NAMALWA (cell line): Measurements from ENCODE around the gene HBS1L.

Experiments
- DNase-seq: peaks from one replicate; pipeline ENCODE4 v3.0.0-alpha.2; 2015; ENCODE audit warnings: low spot score

The HBS1L gene

DNA sequence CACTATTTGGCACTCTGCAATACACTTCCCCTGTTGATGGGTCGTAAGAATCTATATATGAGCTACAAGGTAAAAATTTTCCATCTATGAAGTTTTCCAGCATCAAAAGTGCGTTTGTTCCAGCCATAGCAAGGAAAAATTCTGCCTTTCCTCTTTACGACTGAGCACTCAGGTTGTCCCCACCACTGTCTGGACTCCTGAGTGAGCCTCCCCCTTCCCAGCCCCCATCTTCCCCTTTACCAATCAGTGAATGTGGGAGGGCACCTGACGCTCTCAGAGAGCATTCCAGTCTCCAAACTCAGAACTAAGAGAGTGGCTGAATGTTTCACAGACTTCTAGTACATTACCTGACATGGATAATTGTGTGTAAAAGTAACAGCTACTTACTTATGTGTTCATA lies 104.7 kb downstream of the HBS1L start, which contains the start of gene ALDH8A1:
Gene ALDH8A1, minus strand, starts transcription at position 175 of the 400 bp plus-strand sequence. Its CDS starts 48 bp downstream, at position 127.
- no peak for DNase-seq

DNA sequence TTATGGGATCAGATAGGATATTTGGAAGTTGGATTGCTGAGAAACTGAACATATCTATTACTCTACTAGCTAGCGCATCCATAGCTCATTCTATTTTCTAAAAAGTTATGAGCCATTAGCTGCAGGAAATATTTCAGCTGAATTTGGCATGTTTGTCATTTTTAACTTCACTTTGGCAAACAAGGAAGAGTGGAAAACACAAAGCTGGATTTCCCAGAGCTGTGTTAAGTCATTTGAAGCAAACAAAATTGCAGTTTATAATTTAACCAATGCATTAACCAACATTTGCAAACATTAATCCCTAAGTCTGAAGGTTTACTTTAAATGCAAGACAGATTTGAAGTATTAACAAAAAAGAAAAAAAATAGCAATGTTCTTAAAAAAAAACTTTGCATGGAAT lies 105.9 kb downstream of the HBS1L start:
- no peak for DNase-seq

DNA sequence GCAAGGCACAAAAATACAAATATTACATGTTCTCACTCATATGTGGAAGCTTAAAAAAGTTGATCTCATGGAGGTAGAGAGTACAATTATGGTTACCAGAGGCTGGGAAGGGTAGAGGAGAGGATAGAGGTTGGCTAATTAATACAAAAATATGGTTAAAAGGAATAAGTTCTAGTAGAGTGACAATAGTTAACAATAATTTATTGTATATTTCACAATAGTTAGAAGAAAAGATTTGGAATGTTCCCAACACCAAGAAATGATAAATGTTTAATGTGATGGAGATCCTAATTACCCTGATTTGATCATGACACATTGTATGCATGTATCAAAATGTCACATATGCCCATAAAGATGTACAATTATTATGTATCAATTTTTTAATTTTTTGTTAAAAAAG lies 106.5 kb downstream of the HBS1L start:
- no peak for DNase-seq

DNA sequence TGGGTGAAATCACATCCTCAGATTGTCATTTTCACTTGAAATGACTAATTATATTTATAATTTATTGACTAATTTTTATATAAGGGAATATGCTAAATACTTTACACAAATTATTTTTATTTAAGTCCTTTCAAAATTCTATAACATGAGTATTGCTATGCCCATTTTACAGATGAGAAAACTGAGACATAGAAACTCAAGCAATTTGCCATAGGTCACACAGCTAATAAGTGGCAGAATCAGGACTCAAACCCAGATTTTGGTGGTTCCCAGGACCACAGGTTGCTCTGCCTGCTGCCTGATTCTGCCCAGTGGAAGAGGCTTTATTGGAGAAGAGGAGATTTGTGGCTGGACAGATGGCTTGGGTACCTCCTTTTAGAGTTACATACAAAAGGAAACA lies 109.6 kb downstream of the HBS1L start:
- no peak for DNase-seq

DNA sequence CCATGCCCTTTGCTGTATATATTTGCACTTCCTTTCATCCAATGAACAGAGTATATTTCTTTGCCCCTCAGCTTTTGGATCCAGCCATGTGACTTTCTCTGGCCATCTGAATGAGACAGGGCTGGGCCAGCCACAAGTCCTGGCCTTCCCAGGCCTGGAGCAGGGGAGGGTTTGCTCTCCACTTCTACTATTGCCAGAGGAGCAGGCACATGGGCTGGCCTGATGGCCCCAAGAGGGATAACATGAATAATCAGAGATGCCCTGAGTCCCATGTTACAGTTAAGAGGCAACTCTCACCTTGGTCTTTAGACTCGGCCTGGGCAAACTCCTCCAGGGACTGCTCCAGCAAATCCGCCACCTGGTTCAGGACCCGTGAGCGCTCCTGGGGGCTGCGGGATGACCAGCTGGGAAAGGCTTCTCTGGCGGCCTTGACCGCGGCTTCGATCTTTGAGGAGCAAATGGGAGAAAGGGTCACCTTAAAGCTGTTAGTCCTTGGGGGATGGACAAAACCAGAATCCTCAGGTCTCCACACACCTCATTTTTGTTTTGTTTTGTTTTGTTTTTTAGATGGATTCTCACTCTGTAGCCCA lies 111.0 kb downstream of the HBS1L start:
- no peak for DNase-seq

DNA sequence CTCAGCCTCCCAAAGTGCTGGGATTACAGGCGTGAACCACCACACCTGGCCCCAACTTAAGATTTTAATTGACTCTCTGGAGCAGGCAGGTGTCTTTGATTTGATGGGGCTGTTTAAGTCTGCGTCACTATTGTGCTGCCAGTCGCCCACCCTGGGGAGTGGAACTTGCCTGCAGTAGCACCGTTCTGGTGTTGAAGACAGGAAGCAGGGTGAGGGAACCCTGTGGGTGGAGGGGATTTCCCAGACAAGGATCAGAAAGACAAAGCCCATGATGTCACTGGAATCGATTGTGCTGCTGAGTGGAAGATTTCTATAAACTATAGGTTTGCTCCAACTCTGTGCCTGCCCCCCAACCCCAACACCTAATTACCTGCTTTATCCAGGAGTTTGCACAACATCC lies 115.7 kb downstream of the HBS1L start:
- DNase-seq: no peak

DNA sequence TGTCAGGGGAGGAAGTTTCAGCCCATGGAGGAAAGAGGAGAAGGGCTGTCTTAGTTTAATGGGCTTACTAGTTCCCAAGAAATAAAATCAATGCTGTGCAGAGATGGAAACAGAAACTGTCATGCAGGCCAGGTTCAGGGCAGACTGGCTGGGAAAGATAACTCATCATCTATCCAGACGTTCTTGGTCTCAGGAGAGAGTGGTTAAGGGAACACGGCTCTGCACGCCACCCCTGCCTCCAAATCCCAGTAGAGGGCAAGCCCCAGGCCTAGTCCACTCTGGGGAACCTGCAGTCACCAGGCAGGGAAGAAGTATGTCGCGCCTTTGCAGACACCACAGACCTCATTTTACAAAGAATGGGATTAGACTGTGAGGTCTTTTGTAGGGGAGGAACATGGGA lies 117.2 kb downstream of the HBS1L start:
- no peak for DNase-seq

DNA sequence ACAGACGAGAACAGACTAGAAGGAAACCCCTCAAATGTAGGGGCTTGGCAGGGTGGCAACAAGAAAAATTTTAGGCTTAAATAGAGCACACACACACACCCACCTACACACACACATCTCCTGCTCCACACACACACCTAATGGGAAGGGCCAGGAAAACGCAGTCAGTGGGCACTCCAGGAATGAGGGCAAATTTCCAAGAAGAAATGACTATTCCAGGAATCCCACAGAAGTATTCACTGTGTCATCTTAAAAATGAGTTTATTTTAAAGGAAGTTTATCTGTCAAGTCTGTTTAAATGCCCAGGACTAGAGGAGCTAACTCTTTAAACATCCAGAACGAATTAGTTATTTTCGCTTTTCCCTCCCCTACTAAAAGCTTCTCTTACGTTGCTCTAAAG lies 117.7 kb downstream of the HBS1L start:
- no peak for DNase-seq

DNA sequence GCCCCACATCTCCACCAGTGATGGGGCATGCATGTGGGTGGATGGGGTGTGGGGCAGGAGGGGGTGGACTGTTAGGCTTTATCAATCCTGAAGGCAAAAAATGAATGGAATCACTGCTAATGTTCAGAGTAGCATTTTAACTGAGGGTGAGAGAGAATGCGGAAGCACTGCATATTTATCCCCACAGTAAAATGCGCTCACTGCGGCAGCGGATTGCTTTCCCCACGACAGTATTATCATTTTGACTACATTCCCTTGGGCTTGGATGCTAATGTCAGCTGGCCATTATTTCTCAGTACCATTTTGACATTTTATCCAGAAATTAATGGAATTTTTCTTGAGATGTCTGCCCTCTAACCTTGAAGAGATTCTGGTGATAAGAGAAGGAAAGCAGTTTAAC lies 118.1 kb downstream of the HBS1L start:
- DNase-seq: no peak

DNA sequence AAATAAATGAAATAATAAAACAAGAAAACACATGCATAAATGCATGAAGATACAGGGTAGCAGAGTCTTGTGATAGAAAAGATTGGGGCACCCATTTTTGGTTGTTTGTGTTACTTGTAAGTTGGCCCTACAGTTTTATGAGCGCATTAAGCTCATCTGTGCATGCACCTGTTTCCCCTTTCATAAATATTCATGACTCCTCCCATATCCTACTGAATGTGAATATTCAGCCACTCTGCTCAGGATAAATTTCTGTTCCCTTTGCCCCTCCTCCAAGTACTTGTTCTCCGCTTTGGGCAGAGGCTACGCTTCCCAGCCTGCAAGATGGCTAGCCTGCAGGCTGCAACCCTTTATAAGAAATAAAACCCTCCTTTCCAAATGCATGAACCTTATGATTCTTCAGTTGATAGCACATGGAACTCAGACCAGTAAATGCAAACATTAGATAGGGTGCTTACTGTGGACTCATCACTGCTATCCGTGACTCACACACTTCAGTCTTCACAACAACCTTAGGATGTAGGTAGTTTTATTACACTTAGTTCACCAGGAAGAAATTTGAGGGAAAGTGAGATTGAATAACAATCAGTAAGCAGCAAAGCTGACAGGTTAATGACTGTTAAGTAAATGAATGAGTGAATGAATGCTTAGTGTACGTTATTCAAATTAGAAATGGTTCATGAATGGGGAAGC lies 119.7 kb downstream of the HBS1L start:
- no peak for DNase-seq

DNA sequence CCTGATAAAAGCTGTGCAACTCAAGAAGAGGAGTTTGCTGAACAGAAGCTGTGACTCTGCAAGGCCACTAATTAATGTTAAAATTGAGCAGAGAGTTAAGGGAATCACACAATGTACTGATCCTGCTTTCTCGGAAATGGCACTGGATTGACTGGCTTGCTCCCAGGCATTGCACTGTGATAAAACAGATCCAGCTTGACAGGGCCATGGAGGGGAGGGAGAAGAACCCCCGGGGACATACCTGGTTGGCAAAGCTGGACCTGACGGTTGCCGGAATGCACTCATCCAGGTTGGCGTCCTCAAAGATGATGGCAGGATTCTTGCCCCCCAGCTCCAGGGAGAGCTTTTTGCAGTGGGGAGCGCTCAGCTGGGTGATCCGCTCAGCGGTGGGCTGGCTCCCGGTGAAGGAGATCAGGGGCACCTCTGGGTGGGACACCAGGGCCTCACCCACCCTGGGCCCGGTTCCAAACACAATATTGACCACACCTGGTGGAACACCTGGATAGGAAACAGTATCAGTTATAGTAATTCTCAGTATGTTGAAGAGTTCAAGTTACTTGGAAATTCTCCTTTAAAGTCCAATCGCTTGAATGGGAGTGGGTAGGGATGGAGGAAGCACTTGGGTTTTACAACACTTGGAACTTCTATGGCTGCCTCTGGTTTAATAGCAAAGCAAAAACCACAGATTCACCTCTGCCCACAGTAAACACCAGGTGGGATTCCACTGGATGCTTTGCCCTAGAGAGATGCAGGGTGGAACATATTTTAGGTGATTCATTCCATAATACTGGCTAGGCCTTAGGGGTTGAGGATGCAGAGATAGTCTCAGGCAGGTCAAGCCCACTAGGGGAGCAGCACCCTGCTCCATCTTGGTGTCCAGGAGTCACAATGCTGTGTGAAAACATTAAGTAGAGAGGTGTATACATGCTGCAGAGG lies 121.8 kb downstream of the HBS1L start:
- DNase-seq: no peak

DNA sequence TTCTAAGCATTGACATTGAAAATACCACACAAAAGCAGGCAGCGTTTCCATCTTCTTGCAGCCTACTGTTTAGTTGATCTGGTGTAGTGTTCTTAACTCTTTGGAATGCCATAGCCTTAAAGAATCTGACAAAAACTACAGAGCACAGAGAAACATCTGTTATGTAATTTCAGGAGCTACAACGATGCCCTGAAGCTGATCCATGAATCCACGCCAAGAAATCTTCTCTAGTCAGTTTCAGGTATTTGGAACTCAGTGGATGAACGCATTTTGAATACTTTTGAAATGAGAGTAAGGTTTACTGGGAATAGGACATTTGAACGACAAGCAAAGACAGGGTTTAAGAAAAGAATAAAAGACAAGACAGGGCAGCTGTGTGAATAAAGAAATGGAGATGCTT lies 122.5 kb downstream of the HBS1L start:
- DNase-seq: no peak

DNA sequence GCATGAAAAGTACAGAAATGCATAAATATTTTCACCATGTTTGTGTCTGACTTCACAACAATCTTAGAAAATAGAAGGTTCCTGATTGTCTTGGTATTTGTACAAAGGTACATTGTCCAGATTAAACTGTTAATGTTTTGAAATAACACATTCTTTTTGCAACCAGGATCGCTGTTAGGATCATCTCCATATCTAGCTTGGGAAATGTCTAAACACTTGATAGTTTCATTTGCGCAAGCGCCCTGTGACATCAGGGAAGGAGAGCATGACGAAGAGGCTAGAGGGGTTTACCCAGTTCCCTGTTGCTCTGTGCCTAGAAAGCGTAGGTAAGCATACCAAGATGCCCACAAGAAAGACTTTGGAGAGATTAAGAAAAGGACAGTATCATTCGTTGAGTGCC lies 124.2 kb downstream of the HBS1L start:
- DNase-seq: no peak

DNA sequence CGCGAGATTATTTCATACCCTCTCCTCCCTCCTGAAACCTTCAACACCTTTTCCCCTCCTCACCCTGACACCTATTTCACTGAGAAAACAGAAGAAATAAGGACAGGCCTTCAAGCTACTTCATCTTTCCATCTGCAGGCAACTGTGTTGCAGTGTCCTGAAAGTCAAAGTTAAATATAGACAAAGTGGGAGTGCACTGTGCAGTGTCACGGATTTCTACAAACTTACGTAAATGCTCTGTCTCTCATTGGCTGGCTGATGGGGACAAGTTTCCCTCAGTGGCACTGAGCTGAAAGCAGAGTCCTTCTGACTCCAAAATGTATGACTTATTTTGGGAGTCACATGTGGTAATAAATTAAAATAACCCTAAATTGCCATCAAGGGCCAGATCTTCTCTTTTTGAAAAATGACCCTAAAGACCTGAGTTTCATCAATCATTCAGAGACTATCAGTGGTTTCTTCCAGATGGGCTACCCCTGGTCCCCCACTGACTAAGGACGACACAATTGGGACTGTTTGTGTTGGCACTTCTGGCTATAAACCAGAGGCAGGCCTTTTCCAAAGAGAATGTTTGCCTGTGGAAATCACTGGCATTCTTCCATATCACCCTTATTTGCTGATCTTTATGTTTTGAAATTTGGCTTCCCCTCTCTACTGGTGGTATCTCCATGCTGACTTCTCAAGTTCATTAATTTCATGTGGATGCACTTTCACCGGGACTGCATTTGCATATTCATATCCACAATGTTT lies 126.3 kb downstream of the HBS1L start:
- no peak for DNase-seq

DNA sequence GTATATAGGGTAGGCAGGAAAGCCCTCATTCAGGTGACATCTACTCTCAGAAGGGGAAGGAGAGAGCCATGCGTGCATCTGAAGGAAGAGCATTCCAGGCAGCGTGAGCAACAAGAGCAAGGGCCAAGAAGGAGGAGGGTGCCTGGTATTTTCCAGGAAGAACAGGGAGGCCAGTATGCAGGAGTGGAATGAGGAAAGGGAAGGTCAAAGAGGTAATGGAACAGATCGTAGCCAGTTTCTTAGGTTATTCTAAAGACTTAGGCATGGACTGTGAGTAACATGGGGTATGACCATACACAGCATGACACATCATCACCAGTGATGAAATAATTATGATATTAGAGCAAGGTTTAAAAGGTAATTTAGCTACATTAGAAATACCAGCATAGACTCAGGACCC lies 128.8 kb downstream of the HBS1L start:
- DNase-seq: no peak

DNA sequence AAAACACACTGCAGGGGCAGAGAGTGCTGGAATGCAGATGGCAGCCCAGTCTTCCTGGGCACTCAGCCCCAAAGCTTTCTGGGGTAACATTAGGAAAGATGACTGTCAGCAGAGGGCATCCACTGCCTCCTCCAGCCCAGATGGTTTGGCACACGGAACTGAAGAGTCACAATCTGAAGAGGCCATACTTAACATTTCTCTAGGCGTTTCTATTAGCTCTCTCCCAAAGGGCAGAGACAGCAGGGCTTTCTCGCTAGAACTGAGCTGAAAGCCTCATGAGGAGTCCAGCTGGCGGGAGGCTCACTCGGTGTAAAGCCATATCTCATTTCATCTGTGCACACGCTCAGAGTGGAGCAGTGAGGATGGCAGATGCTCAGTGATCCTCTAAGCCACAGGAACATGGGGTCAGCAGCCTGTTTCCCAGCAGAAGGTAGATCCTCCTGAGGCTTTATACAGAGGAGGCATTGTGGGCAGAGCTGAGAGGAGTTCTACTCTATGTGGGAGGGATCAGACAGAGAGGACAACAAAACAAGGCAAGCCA lies 132.8 kb downstream of the HBS1L start:
- DNase-seq: no peak

DNA sequence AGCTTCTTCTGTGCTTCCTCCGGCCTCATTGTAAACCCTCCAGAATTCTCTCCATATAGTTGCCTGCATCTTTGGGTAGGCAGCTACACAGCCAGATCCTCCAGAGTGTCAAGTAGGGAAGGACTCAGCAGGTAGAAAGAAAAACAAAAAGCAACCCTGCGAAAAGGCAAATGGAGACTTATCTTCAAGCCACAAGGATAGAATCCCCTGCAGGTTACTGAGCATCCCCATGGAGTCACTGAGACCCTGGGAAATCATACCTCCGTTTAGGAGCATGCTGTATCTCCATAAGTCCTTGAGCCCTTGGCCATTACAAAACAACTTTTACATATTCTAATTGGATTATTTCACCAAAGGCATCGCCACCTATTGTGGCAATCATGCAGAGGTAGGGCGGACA lies 133.3 kb downstream of the HBS1L start:
- no peak for DNase-seq

DNA sequence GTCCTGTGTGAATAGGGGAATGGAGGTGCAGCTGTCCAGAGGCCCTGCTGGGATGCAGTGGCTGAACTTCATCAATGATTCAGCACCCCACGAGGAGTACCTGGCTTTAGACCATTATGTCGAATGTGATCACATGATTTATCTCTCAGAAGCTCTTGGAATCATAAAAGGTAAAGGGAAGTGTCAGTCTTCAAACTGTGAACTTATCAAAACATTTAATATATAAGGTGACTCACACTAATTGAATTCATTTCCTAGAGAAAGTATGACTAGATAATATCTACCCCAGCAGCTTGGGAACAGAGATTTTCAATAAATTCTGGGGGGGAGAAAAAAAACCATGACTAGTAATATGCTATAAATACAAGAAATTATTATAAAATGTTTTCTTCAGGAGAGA lies 134.2 kb downstream of the HBS1L start:
- DNase-seq: no peak

DNA sequence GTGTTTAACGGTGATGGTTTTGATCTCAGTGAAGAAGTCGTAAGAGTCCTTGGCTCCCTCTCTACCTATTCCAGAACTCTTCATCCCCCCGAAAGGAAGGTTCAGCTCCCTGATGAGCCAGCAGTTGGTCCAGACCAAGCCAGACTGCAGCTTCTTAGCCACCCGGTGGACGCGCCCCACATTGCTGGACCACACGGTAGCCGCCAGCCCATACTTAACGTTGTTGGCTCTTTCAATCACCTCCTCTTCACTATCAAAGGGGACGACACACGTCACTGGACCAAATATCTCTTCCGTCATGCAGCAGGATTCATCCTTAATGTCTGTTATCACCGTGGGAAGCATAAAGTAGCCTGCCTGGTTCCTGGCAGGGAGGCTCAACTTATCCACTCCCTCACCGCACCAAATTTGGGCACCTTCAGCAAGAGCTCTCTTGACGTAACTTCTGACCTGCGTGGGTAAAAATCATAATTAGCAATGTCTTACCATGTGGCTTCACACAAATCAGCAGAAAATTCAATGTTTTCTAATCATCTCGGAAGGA lies 136.1 kb downstream of the HBS1L start:
- no peak for DNase-seq

DNA sequence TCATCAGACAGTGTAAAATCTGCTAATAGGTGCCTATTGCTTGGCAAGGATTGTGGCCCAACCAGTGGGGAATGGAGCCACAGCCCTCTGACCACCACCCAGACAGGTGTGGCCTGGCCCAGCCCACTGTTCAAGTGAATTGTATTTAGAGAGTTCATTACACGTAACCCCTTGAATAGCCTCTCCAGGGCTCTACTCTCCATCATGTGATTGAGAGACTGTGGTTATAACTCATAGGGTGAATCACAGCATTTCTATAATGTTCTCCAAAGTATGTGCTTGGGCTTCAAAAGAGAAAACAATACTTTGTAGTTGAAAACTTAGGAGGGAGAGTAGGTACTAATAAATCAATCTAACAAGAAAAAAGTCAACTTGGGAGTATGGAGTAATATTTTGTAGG lies 143.1 kb downstream of the HBS1L start:
- no peak for DNase-seq

DNA sequence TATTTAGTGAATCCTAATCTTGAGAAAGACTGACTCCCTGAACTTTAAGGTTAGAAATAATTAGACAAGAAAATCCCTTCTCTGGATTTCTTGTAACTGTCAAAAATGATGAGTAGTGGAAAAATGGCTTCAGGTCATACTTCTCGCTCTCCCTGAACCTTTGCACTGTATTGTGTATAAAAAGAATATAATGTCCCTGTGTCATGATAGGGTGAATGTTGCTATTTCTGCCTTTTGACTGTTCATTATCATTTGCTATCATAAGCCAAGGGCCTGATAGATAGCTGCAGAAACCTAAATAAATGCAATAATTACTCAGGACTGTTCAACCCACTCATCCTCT lies 144.1 kb downstream of the HBS1L start:
- no peak for DNase-seq
